Liver (tissue), 3 donors: ENCODE data around the gene ARFGAP2.

ENCODE experiments used
- FOXA1 ChIP-seq: IDR thresholded peaks from 2 replicates; pipeline ENCODE4 v1.6.1; 2016; ENCODE audit warnings: antibody characterized with exemption
- GABPA ChIP-seq, 2 donors: IDR thresholded peaks in 1 of 2; conservative IDR thresholded peaks in 1 of 2; 2 replicates each; pipeline ENCODE4 v1.6.1; 2016; ENCODE audit warnings: antibody characterized with exemption in 2 of 2, mild to moderate bottlenecking in 1 of 2, moderate library complexity in 1 of 2
- JUND ChIP-seq, 2 donors: IDR thresholded peaks; 2 replicates each; pipeline ENCODE4 v1.6.1; 2016; ENCODE audit warnings: antibody characterized with exemption in 2 of 2
- RAD21 ChIP-seq, 2 donors: IDR thresholded peaks; 2 replicates each; pipeline ENCODE4 v1.6.1; 2016; ENCODE audit warnings: antibody characterized with exemption in 2 of 2, mild to moderate bottlenecking in 2 of 2
- TAF1 ChIP-seq: conservative IDR thresholded peaks from 2 replicates; pipeline ENCODE4 v1.6.1; 2016; ENCODE audit warnings: antibody characterized with exemption, mild to moderate bottlenecking
- YY1 ChIP-seq: IDR thresholded peaks from 2 replicates; pipeline ENCODE4 v1.6.1; 2016; ENCODE audit warnings: antibody characterized with exemption, mild to moderate bottlenecking
- TF ChIP-seq, protein P1 (sequence below): fragments of 150-350 bp; IDR thresholded peaks from 2 replicates; pipeline ENCODE4 v1.5.1; 2017; ENCODE audit warnings: improper control_type of control experiment, low read depth, low read length; ENCODE audit not compliant: missing input control
- TF ChIP-seq, protein P2 (sequence below): IDR thresholded peaks from 2 replicates; pipeline ENCODE4 v1.6.1; 2016; ENCODE audit warnings: antibody characterized with exemption
- TF ChIP-seq, protein P3 (sequence below): IDR thresholded peaks from 2 replicates; pipeline ENCODE4 v1.6.1; 2016; ENCODE audit warnings: antibody characterized with exemption, mild to moderate bottlenecking
- TF ChIP-seq, protein P4 (sequence below): IDR thresholded peaks from 2 replicates; pipeline ENCODE4 v1.6.1; 2016; ENCODE audit warnings: antibody characterized with exemption
- donor health status: healthy.
- donor health status: healthy.

DNA sequence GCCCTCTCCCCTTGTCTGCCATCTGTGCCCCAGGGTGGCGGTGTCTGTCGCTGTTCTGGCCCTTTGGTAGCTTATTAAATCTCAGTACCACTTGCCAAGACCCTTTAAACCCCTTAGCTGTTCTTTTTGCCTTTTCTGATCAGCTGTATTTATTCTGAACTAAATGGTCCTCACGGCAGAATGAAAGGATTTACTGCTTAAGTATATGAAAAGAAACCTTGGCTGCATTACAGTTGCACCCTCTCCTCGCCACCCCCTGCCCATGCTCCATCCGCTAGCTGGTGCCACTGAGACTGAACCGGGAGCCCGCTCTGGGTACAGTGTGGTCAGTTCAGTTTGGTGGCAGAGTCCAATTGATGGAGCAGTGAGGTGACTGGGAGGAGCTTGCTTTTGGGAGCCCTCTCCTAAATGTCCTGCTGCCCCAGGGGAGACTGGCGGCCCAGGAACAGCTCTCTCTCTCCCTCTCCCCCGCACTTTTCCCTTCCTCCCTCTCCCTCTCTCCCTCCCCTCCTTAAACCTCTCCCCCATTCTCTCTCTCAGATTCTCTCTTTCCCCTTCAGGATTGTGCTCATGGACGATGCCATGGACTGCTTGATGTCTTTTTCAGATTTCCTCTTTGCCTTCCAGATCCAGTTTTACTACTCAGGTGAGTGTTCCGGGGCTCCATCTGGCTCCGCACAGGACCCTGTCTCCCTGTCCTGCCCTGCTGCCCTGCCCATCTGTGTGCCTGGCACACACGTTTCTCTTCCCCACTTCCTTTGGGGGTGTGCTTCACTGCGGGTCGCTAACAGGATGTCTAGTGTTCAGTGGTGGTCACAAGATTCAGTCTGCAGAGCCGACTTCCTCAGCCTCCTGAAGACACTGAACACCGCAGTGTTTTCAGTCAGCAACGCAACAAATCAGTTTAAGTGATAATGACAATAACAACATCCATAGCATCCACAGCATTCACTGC, 21.8 kb downstream of the ARFGAP2 start:
- TF ChIP-seq, protein P1, sequence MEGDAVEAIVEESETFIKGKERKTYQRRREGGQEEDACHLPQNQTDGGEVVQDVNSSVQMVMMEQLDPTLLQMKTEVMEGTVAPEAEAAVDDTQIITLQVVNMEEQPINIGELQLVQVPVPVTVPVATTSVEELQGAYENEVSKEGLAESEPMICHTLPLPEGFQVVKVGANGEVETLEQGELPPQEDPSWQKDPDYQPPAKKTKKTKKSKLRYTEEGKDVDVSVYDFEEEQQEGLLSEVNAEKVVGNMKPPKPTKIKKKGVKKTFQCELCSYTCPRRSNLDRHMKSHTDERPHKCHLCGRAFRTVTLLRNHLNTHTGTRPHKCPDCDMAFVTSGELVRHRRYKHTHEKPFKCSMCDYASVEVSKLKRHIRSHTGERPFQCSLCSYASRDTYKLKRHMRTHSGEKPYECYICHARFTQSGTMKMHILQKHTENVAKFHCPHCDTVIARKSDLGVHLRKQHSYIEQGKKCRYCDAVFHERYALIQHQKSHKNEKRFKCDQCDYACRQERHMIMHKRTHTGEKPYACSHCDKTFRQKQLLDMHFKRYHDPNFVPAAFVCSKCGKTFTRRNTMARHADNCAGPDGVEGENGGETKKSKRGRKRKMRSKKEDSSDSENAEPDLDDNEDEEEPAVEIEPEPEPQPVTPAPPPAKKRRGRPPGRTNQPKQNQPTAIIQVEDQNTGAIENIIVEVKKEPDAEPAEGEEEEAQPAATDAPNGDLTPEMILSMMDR, result no peak
- TF ChIP-seq GABPA (IDR thresholded peaks at IDR 0.05 in 1 of 2, conservative IDR thresholded peaks at IDR 0.05 in 1 of 2) (no peak), YY1 (no peak), FOXA1 (no peak), TAF1 (no peak), JUND (IDR thresholded peaks at IDR 0.05) (no peak), RAD21 (IDR thresholded peaks at IDR 0.05) (no peak)
- TF ChIP-seq, protein P2, sequence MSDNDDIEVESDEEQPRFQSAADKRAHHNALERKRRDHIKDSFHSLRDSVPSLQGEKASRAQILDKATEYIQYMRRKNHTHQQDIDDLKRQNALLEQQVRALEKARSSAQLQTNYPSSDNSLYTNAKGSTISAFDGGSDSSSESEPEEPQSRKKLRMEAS, result no peak
- TF ChIP-seq, protein P3, sequence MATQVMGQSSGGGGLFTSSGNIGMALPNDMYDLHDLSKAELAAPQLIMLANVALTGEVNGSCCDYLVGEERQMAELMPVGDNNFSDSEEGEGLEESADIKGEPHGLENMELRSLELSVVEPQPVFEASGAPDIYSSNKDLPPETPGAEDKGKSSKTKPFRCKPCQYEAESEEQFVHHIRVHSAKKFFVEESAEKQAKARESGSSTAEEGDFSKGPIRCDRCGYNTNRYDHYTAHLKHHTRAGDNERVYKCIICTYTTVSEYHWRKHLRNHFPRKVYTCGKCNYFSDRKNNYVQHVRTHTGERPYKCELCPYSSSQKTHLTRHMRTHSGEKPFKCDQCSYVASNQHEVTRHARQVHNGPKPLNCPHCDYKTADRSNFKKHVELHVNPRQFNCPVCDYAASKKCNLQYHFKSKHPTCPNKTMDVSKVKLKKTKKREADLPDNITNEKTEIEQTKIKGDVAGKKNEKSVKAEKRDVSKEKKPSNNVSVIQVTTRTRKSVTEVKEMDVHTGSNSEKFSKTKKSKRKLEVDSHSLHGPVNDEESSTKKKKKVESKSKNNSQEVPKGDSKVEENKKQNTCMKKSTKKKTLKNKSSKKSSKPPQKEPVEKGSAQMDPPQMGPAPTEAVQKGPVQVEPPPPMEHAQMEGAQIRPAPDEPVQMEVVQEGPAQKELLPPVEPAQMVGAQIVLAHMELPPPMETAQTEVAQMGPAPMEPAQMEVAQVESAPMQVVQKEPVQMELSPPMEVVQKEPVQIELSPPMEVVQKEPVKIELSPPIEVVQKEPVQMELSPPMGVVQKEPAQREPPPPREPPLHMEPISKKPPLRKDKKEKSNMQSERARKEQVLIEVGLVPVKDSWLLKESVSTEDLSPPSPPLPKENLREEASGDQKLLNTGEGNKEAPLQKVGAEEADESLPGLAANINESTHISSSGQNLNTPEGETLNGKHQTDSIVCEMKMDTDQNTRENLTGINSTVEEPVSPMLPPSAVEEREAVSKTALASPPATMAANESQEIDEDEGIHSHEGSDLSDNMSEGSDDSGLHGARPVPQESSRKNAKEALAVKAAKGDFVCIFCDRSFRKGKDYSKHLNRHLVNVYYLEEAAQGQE, result no peak
- TF ChIP-seq, protein P4, sequence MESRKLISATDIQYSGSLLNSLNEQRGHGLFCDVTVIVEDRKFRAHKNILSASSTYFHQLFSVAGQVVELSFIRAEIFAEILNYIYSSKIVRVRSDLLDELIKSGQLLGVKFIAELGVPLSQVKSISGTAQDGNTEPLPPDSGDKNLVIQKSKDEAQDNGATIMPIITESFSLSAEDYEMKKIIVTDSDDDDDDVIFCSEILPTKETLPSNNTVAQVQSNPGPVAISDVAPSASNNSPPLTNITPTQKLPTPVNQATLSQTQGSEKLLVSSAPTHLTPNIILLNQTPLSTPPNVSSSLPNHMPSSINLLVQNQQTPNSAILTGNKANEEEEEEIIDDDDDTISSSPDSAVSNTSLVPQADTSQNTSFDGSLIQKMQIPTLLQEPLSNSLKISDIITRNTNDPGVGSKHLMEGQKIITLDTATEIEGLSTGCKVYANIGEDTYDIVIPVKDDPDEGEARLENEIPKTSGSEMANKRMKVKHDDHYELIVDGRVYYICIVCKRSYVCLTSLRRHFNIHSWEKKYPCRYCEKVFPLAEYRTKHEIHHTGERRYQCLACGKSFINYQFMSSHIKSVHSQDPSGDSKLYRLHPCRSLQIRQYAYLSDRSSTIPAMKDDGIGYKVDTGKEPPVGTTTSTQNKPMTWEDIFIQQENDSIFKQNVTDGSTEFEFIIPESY, result no peak
